Esophagus muscularis mucosa (tissue), 4 donors: ENCODE measurements around the gene HES4.

ENCODE experiments used
- EP300 ChIP-seq: sonication (generic); formaldehyde crosslinking; IDR thresholded peaks from one replicate; pipeline ENCODE4 v1.6.1; 2017; ENCODE audit warnings: antibody characterized with exemption
- POLR2A ChIP-seq: fragments of 450-650 bp; IDR thresholded peaks from one replicate; pipeline ENCODE4 v1.6.1; 2017; ENCODE audit warnings: antibody characterized with exemption, moderate library complexity, mild to moderate bottlenecking, low read depth
- POLR2AphosphoS5 ChIP-seq, 2 donors: sonication (generic); formaldehyde crosslinking; IDR thresholded peaks; one replicate each; pipeline ENCODE4 v1.6.1; 2017; ENCODE audit warnings: antibody characterized with exemption in 2 of 2
- TF ChIP-seq, protein P1 (sequence below), 3 experiments: fragments of 200-600 bp in 2 of 3; fragments of 450-650 bp in 1 of 3; sonication (generic) in 2 of 3; IDR thresholded peaks; one replicate each; pipeline ENCODE4 v1.5.1; 2017 to 2019; ENCODE audit warnings: antibody characterized with exemption in 3 of 3, mild to moderate bottlenecking in 2 of 3, moderate library complexity in 1 of 3

DNA sequence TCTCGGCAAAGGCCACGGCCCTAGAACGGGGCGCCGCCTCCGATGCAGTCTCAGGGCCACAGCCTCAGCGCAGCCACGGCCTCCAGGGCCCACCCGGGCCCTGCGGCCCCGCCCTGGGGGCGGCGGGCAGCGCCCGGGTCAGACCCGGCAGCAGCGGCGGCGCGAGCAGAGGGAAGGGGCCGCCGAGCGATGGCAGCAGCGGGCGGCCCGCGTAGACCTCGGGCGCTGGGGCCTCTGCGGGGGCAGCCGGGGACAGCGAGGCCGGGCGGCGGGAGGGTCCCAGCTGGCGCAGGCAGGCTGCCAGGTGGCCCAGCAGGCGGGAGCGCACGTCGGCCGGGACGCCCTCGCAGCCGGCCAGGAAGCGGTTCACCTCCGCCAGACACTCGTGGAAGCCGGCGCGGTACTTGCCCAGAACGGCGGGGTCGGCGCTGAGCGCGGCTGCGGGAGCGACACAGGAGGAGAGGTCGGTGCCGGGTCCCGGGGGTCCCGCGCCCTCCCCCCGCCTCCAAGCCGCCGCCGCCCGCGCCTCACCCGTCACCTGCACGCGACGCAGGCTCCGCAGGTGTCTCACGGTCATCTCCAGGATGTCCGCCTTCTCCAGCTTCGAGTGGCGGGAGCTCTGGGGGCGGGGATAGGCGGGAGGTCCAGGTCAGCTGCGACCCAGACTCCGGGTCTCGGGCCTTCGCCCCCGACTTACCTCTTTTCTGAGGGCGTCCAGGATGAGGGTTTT is 737 bp downstream of the HES4 start:
- TF ChIP-seq, protein P1, sequence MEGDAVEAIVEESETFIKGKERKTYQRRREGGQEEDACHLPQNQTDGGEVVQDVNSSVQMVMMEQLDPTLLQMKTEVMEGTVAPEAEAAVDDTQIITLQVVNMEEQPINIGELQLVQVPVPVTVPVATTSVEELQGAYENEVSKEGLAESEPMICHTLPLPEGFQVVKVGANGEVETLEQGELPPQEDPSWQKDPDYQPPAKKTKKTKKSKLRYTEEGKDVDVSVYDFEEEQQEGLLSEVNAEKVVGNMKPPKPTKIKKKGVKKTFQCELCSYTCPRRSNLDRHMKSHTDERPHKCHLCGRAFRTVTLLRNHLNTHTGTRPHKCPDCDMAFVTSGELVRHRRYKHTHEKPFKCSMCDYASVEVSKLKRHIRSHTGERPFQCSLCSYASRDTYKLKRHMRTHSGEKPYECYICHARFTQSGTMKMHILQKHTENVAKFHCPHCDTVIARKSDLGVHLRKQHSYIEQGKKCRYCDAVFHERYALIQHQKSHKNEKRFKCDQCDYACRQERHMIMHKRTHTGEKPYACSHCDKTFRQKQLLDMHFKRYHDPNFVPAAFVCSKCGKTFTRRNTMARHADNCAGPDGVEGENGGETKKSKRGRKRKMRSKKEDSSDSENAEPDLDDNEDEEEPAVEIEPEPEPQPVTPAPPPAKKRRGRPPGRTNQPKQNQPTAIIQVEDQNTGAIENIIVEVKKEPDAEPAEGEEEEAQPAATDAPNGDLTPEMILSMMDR (IDR thresholded peaks at IDR 0.05) = peak in 1 of 3 experiments; percentile 10
- TF ChIP-seq POLR2AphosphoS5 (IDR thresholded peaks at IDR 0.05) (peak in 1 of 2 donors; percentile 20), POLR2A (no peak), EP300 (no peak)
